Measurements from ENCODE around the gene NKRF. TPM values are rescaled to one million over a fixed set of nuclear protein-coding genes. Genes with fewer than 3 reads are reported as not detected.

NKRF gene
- total RNA-seq, 1 donor from 2014 or later: 3.1 TPM

Other genes with a start within 250 kb of the NKRF start
- 12.3 and 14.4 TPM in 2 replicates for gene SLC25A43, start 207.1 kb downstream of the NKRF start, total RNA-seq
- gene SLC25A5, start 138.0 kb downstream of the NKRF start, total RNA-seq: 255 and 256 TPM in 2 replicates
- gene STEEP1, start 41.0 kb downstream of the NKRF start, total RNA-seq: 34.4 and 36.9 TPM in 2 replicates
- 15.1 and 23.4 TPM in 2 replicates for gene UBE2A, start 31.9 kb downstream of the NKRF start, total RNA-seq
- gene SEPTIN6, start 86.7 kb upstream of the NKRF start, total RNA-seq: 15.1 and 32.9 TPM in 2 replicates
- not detected in 2 replicates for gene SOWAHD, start 152.2 kb upstream of the NKRF start, total RNA-seq
- 2,075 and 2,198 TPM in 2 replicates for gene RPL39, start 185.2 kb upstream of the NKRF start, total RNA-seq
- gene UPF3B, start 246.5 kb upstream of the NKRF start, total RNA-seq: 1.7 and 1.8 TPM in 2 replicates

Data from dermis microvascular lymphatic vessel endothelial cell (primary cell).